Retina (tissue), 1 donor: ENCODE data around the gene NEK11.

Source experiments
- DNase-seq: peaks from one replicate; pipeline ENCODE4 v3.0.0-alpha.2; 2016

The NEK11 gene

GRCh38 chr3:131141770-131142169 is 115.1 kb downstream of the NEK11 start:
- DNase-seq = no peak

GRCh38 chr3:131142580-131142979 is 115.9 kb downstream of the NEK11 start:
- no peak for DNase-seq

- no peak for DNase-seq
Measured at GRCh38 chr3:131143802-131144201, 117.1 kb downstream of the NEK11 start.

- DNase-seq = no peak
Measured at GRCh38 chr3:131147534-131147933, 120.9 kb downstream of the NEK11 start.

GRCh38 chr3:131158434-131158833 is 131.8 kb downstream of the NEK11 start:
- DNase-seq = no peak

- peak; percentile 71 for DNase-seq
Measured at GRCh38 chr3:131162516-131162915, 135.8 kb downstream of the NEK11 start.

- DNase-seq = no peak
Measured at GRCh38 chr3:131167867-131168266, 141.2 kb downstream of the NEK11 start.

GRCh38 chr3:131169331-131169730 is 142.7 kb downstream of the NEK11 start:
- peak; percentile 50 for DNase-seq

- no peak for DNase-seq
Measured at GRCh38 chr3:131172502-131173200, 146.0 kb downstream of the NEK11 start.

GRCh38 chr3:131174752-131175151 is 148.1 kb downstream of the NEK11 start:
- no peak for DNase-seq

- DNase-seq = no peak
Measured at GRCh38 chr3:131178710-131179375, 152.2 kb downstream of the NEK11 start.

- DNase-seq = no peak
Measured at GRCh38 chr3:131192701-131193100, 166.0 kb downstream of the NEK11 start.

GRCh38 chr3:131193641-131194238 is 167.1 kb downstream of the NEK11 start:
- no peak for DNase-seq

- DNase-seq = no peak
Measured at GRCh38 chr3:131194816-131195215, 168.1 kb downstream of the NEK11 start.

- DNase-seq = no peak
Measured at GRCh38 chr3:131200636-131201199, 174.0 kb downstream of the NEK11 start.

GRCh38 chr3:131216330-131216729 is 189.7 kb downstream of the NEK11 start:
- DNase-seq = no peak

GRCh38 chr3:131216801-131217200 is 190.1 kb downstream of the NEK11 start:
- peak; percentile 19 for DNase-seq

- DNase-seq = no peak
Measured at GRCh38 chr3:131217296-131217741, 190.6 kb downstream of the NEK11 start.

- DNase-seq = peak; percentile 64
Measured at GRCh38 chr3:131218196-131218595, 191.5 kb downstream of the NEK11 start.

GRCh38 chr3:131221731-131222130 is 195.1 kb downstream of the NEK11 start:
- no peak for DNase-seq

GRCh38 chr3:131222599-131222998 is 195.9 kb downstream of the NEK11 start:
- DNase-seq = no peak

- DNase-seq = no peak
Measured at GRCh38 chr3:131223373-131224289, 197.0 kb downstream of the NEK11 start.
